Measurements from ENCODE around the gene CCR7.

Gene CCR7

GRCh38 chr17:40533896-40534295, 31.4 kb downstream of the CCR7 start:
- peaks cover 4 to 58% (median 47%) of the 10 kb centered on the region in 4 donors for H3K4me1 ChIP-seq
- DNase-seq, result no peak
- no peaks in the 10 kb centered on the region for H3K36me3 ChIP-seq
- H3K27ac ChIP-seq, result peak overlapping the region in 1 of 2 donors; percentile 88
- H3K27me3 ChIP-seq, result no peaks in the 10 kb centered on the region
- TF ChIP-seq CTCF (IDR thresholded peaks at IDR 0.05), result no peak
- no peak overlapping the region for H3K4me3 ChIP-seq
- intact Hi-C loops (cut with DNase I; ENCODE audit: low total_unique reads), result loop anchor here (5.0 to 10.0 kb wide), 3 partner anchors 57 to 179 kb away; partner anchors contain the start of gene IGFBP4
- H3K9me3 ChIP-seq, result no peaks in the 10 kb centered on the region

GRCh38 chr17:40532520-40533253, 32.6 kb downstream of the CCR7 start:
- Histone ChIP-seq H3K4me1 (peaks cover 4 to 45% (median 37%) of the 10 kb centered on the region in 4 donors), H3K9me3 (no peaks in the 10 kb centered on the region), H3K36me3 (no peaks in the 10 kb centered on the region), H3K27me3 (no peaks in the 10 kb centered on the region), H3K27ac (peak overlapping the region; percentile 14 to 21), H3K4me3 (no peak overlapping the region)
- TF ChIP-seq CTCF (IDR thresholded peaks at IDR 0.05), result no peak
- intact Hi-C loops (cut with DNase I; ENCODE audit: low total_unique reads), result loop anchor here (5.0 to 10.0 kb wide), 3 partner anchors 55 to 178 kb away; partner anchors contain the start of gene IGFBP4
- DNase-seq, result peak in 1 of 2 donors; percentile 16

- peak in 1 of 2 donors; percentile 16 for DNase-seq
- peak overlapping the region in 1 of 2 donors; percentile 8 for H3K27ac ChIP-seq
- no peaks in the 10 kb centered on the region for H3K36me3 ChIP-seq
- no peaks in the 10 kb centered on the region for H3K9me3 ChIP-seq
- no peaks in the 10 kb centered on the region for H3K27me3 ChIP-seq
- intact Hi-C loops (cut with DNase I; ENCODE audit: low total_unique reads), result loop anchor here (5.0 to 10.0 kb wide), 3 partner anchors 54 to 177 kb away; partner anchors contain the start of gene IGFBP4
- no peak overlapping the region for H3K4me3 ChIP-seq
- TF ChIP-seq CTCF (IDR thresholded peaks at IDR 0.05), result no peak
- peaks cover 0 to 32% (median 24%) of the 10 kb centered on the region in 4 donors for H3K4me1 ChIP-seq
Observed at GRCh38 chr17:40531051-40531991, 34.0 kb downstream of the CCR7 start.

GRCh38 chr17:40530531-40530994, 34.7 kb downstream of the CCR7 start:
- Histone ChIP-seq H3K4me3 (no peak overlapping the region), H3K36me3 (no peaks in the 10 kb centered on the region), H3K4me1 (peaks cover 0 to 24% (median 16%) of the 10 kb centered on the region in 4 donors), H3K27me3 (no peaks in the 10 kb centered on the region), H3K9me3 (no peaks in the 10 kb centered on the region), H3K27ac (no peak overlapping the region)
- no peak for TF ChIP-seq CTCF (IDR thresholded peaks at IDR 0.05)
- peak in 1 of 2 donors; percentile 12 for DNase-seq
- intact Hi-C loops (cut with DNase I; ENCODE audit: low total_unique reads), result loop anchor here (5.0 to 10.0 kb wide), 3 partner anchors 53 to 176 kb away; partner anchors contain the start of gene IGFBP4

GRCh38 chr17:40529991-40530390, 35.3 kb downstream of the CCR7 start:
- H3K4me3 ChIP-seq, result no peak overlapping the region
- H3K27me3 ChIP-seq, result no peaks in the 10 kb centered on the region
- H3K36me3 ChIP-seq, result no peaks in the 10 kb centered on the region
- no peak overlapping the region for H3K27ac ChIP-seq
- intact Hi-C loops (cut with DNase I; ENCODE audit: low total_unique reads), result loop anchor here (5.0 to 10.0 kb wide), 3 partner anchors 53 to 175 kb away; partner anchors contain the start of gene IGFBP4
- no peak for TF ChIP-seq CTCF (IDR thresholded peaks at IDR 0.05)
- H3K9me3 ChIP-seq, result no peaks in the 10 kb centered on the region
- DNase-seq, result no peak
- peaks cover 0 to 23% (median 15%) of the 10 kb centered on the region in 4 donors for H3K4me1 ChIP-seq
